H1 (cell line): Measurements from ENCODE around the gene TOMM40. TPM values are rescaled to one million over a fixed set of nuclear protein-coding genes. Genes with fewer than 3 reads are reported as not detected.
A peak's percentile ranks its signal among the peaks of the same experiment; 100 is the strongest.

Experiments
- ASH2L ChIP-seq: fragments of 200-600, 300-600 bp; sonication (generic); IDR thresholded peaks from one replicate; pipeline ENCODE4 v1.7.1; 2017; ENCODE audit warnings: low read length
- BACH1 ChIP-seq: IDR thresholded peaks from 2 replicates; pipeline ENCODE4 v1.6.1; 2012; ENCODE audit warnings: low read length, improper control_type of control experiment
- BRCA1 ChIP-seq: IDR thresholded peaks from 2 replicates; pipeline ENCODE4 v1.6.1; 2012; ENCODE audit warnings: low read depth, low read length, improper control_type of control experiment
- CBX5 ChIP-seq: fragments of 300-800, 300-1000 bp; sonication (generic); IDR thresholded peaks from 2 replicates; pipeline ENCODE4 v1.7.1; 2016; ENCODE audit warnings: antibody characterized with exemption, low read length, low read depth
- CBX8 ChIP-seq: fragments of 300-800, 300-1000 bp; sonication (generic); IDR thresholded peaks from 2 replicates; pipeline ENCODE4 v1.7.1; 2016; ENCODE audit warnings: low read depth, low read length, borderline replicate concordance
- CEBPB ChIP-seq: IDR thresholded peaks from 2 replicates; pipeline ENCODE4 v1.6.1; 2012; ENCODE audit warnings: low read depth, low read length
- EGR1 ChIP-seq: IDR thresholded peaks from 2 replicates; pipeline ENCODE4 v1.6.1; 2011; ENCODE audit warnings: low read depth, low read length, borderline replicate concordance
- EP300 ChIP-seq, 2 experiments: IDR thresholded peaks; 1 replicate in 1 of 2; 2 replicates in 1 of 2; pipeline ENCODE4 v1.6.1; 2011 to 2012; ENCODE audit warnings: low read depth in 2 of 2, low read length in 2 of 2, mild to moderate bottlenecking in 2 of 2, borderline replicate concordance in 1 of 2, inconsistent platforms in 1 of 2, moderate library complexity in 1 of 2
- GABPA ChIP-seq: IDR thresholded peaks from 2 replicates; pipeline ENCODE4 v1.6.1; 2011; ENCODE audit warnings: mild to moderate bottlenecking, low read length, moderate library complexity, borderline replicate concordance; ENCODE audit not compliant: insufficient read depth
- GTF2F1 ChIP-seq: IDR thresholded peaks from 2 replicates; pipeline ENCODE4 v1.6.1; 2012; ENCODE audit warnings: low read depth, low read length, improper control_type of control experiment, borderline replicate concordance
- KDM5A ChIP-seq: fragments of 200-600 bp; IDR thresholded peaks from 2 replicates; pipeline ENCODE4 v1.7.1; 2012; ENCODE audit warnings: mild to moderate bottlenecking, low read length, inconsistent platforms, mixed read lengths
- NANOG ChIP-seq: IDR thresholded peaks from 2 replicates; pipeline ENCODE4 v1.6.1; 2011; ENCODE audit warnings: low read length, low read depth, mild to moderate bottlenecking, inconsistent platforms; ENCODE audit not compliant: insufficient read depth, poor library complexity, severe bottlenecking
- NRF1 ChIP-seq: IDR thresholded peaks from 2 replicates; pipeline ENCODE4 v1.6.1; 2011; ENCODE audit warnings: mild to moderate bottlenecking, low read depth, low read length, improper control_type of control experiment
- PHF8 ChIP-seq: fragments of 200-600 bp; sonication (generic); conservative IDR thresholded peaks from 2 replicates; pipeline ENCODE4 v1.7.1; 2012; ENCODE audit warnings: low read depth, mild to moderate bottlenecking, inconsistent platforms, low read length, moderate library complexity
- POLR2A ChIP-seq, 2 experiments: IDR thresholded peaks; 1 replicate in 1 of 2; 2 replicates in 1 of 2; pipeline ENCODE4 v1.6.1; 2011; ENCODE audit warnings: low read depth in 2 of 2, low read length in 2 of 2, mild to moderate bottlenecking in 2 of 2; ENCODE audit errors: control extremely low read depth in 1 of 2
- POU5F1 ChIP-seq: IDR thresholded peaks from 2 replicates; pipeline ENCODE4 v1.6.1; 2011; ENCODE audit warnings: low read depth, mild to moderate bottlenecking, low read length, moderate library complexity
- RFX5 ChIP-seq: IDR thresholded peaks from 2 replicates; pipeline ENCODE4 v1.6.1; 2011; ENCODE audit warnings: low read depth, low read length, improper control_type of control experiment, borderline replicate concordance
- RNF2 ChIP-seq: fragments of 200-900, 300-1000 bp; sonication (generic); IDR thresholded peaks from 2 replicates; pipeline ENCODE4 v1.7.1; 2016; ENCODE audit warnings: borderline replicate concordance, low read depth, mild to moderate bottlenecking, antibody characterized with exemption, low read length; ENCODE audit not compliant: poor library complexity, severe bottlenecking; ENCODE audit errors: missing control alignments
- SAP30 ChIP-seq: fragments of 300-600 bp; sonication (generic); IDR thresholded peaks from 2 replicates; pipeline ENCODE4 v1.7.1; 2012; ENCODE audit warnings: low read length, moderate library complexity, mild to moderate bottlenecking, inconsistent platforms; ENCODE audit not compliant: insufficient read depth, insufficient replicate concordance
- SIRT6 ChIP-seq: IDR thresholded peaks from one replicate; pipeline ENCODE4 v1.7.1; 2012; ENCODE audit warnings: low read length, inconsistent platforms
- SRF ChIP-seq: IDR thresholded peaks from 2 replicates; pipeline ENCODE4 v1.6.1; 2011; ENCODE audit warnings: mild to moderate bottlenecking, low read depth, low read length, moderate library complexity
- TCF12 ChIP-seq: IDR thresholded peaks from 2 replicates; pipeline ENCODE4 v1.6.1; 2011; ENCODE audit warnings: low read depth, mild to moderate bottlenecking, low read length
- TEAD4 ChIP-seq: IDR thresholded peaks from 2 replicates; pipeline ENCODE4 v1.6.1; 2012; ENCODE audit warnings: low read depth, low read length, inconsistent platforms, mixed read lengths
- polyA plus RNA-seq, 7 experiments: library from polyadenylated mRNA; depleted of rRNA in 3 of 7; stranded (reverse) in 5 of 7; unstranded in 2 of 7; fragments of >200 nt in 5 of 7; fragments of 200-250 nt in 2 of 7; gene quantifications; 1 replicate in 5 of 7; 2 replicates in 1 of 7; 4 replicates in 1 of 7; pipeline versions ENCODE4 v1.2.1 to v1.2.3, GENCODE V29; 2011 to 2013; ENCODE audit warnings: missing spikeins in 2 of 7, mixed read lengths in 2 of 7
- total RNA-seq: library from RNA; stranded (reverse); fragmentation: NEBNext Ultra II Directional; extraction: Animal tissue kit (Norgen Biotek cat#: 25700); gene quantifications from 2 replicates; pipeline ENCODE4 v1.2.1, GENCODE V29; 2021
- TF ChIP-seq, protein P1 (sequence below): IDR thresholded peaks from 2 replicates; pipeline ENCODE4 v1.6.1; 2012; ENCODE audit warnings: inconsistent platforms

TOMM40 gene
- total and polyA plus RNA-seq, 2 of the 8 experiments (the other 6 are each of a cell fraction or from before 2014, with no cell fraction given) = 154 to 179 TPM

- no peak for TF ChIP-seq BACH1
- TF ChIP-seq POU5F1 = no peak
- no peak for TF ChIP-seq TEAD4
- TF ChIP-seq BRCA1 = no peak
- no peak for TF ChIP-seq ASH2L
- TF ChIP-seq SRF = no peak
- TF ChIP-seq PHF8 = no peak
- TF ChIP-seq RFX5 = no peak
- TF ChIP-seq RNF2 = no peak
- no peak for TF ChIP-seq EP300 (IDR thresholded peaks at IDR 0.05; ENCODE audit: borderline replicate concordance in 1 of 2, low read depth in 2 of 2, low read length in 2 of 2)
- TF ChIP-seq SAP30 = no peak
- no peak for TF ChIP-seq TCF12
- no peak for TF ChIP-seq NANOG
- TF ChIP-seq EGR1 = no peak
- TF ChIP-seq CEBPB = no peak
- no peak for TF ChIP-seq NRF1
- TF ChIP-seq, protein P1, sequence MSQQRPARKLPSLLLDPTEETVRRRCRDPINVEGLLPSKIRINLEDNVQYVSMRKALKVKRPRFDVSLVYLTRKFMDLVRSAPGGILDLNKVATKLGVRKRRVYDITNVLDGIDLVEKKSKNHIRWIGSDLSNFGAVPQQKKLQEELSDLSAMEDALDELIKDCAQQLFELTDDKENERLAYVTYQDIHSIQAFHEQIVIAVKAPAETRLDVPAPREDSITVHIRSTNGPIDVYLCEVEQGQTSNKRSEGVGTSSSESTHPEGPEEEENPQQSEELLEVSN = no peak
- TF ChIP-seq CBX5 = no peak
- TF ChIP-seq CBX8 = no peak
- TF ChIP-seq POLR2A (IDR thresholded peaks at IDR 0.05; ENCODE audit: control extremely low read depth in 1 of 2, low read depth in 2 of 2, low read length in 2 of 2) = peak in 1 of 2 experiments; percentile 79; a peak in 2 of 3 replicates
- no peak for TF ChIP-seq KDM5A
- TF ChIP-seq GABPA = no peak
- no peak for TF ChIP-seq GTF2F1
- no peak for TF ChIP-seq SIRT6
Observed at GRCh38 chr19:44903602-44904425, 12.8 kb downstream of the TOMM40 start (continued).
